Muscle layer of colon (tissue), 2 donors: Measurements from ENCODE around the gene USH2A.
"Not testable (repeated sequence)": the region's sequence is repeated elsewhere in the genome, so short reads cannot be mapped to it uniquely, and the experiment has no call there.

Experiments used
- H3K27ac ChIP-seq: one replicate; pipeline ENCODE4 v1.7.0; 2013; ENCODE audit warnings: low read depth, mild to moderate bottlenecking, low read length, moderate library complexity
- H3K27me3 ChIP-seq, 2 donors: one replicate each; pipeline ENCODE4 v1.7.0; 2013; ENCODE audit warnings: low read length in 2 of 2, mild to moderate bottlenecking in 2 of 2; ENCODE audit not compliant: insufficient read depth in 2 of 2, control insufficient read depth in 1 of 2
- H3K36me3 ChIP-seq: one replicate; pipeline ENCODE4 v1.7.0; 2013; ENCODE audit warnings: mild to moderate bottlenecking, low read length; ENCODE audit not compliant: insufficient read depth
- H3K4me1 ChIP-seq: one replicate; pipeline ENCODE4 v1.7.0; 2013; ENCODE audit warnings: mild to moderate bottlenecking, low read length; ENCODE audit not compliant: insufficient read depth
- H3K4me3 ChIP-seq, 2 donors: one replicate each; pipeline ENCODE4 v1.7.0; 2013; ENCODE audit warnings: low read length in 2 of 2, low read depth in 1 of 2, mild to moderate bottlenecking in 1 of 2, moderate library complexity in 1 of 2
- H3K9ac ChIP-seq: one replicate; pipeline ENCODE4 v1.7.0; 2013; ENCODE audit warnings: low read length
- H3K9me3 ChIP-seq: one replicate; pipeline ENCODE4 v1.7.0; 2013; ENCODE audit warnings: mild to moderate bottlenecking, low read length
- donor health status: abdominal sarcoma.
- donor health status: Adenocarcinoma of cecum.

USH2A gene

DNA sequence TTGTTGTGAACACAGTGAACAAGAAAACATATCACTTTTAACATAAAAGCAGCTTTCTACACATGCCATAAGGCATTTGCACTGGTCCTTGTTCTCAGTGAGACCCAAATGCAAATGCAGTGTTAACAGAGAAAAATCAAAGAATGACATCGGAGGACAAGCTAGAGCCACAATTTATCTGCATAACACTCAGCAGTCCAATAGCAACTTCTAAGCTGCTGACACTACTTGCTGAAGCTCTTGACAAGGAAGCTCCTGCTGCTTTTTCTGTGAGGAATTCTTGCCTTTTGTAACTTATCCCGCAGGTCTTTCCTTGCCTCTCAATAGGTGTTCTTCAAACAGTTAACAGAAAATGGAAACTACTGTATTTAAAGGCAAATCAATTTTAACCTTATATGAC lies 34.7 kb downstream of the USH2A start:
- no peaks in the 10 kb centered on the region for H3K4me1 ChIP-seq
- no peak overlapping the region for H3K9ac ChIP-seq
- H3K36me3 ChIP-seq, result no peaks in the 10 kb centered on the region
- no peak overlapping the region for H3K27ac ChIP-seq
- H3K27me3 ChIP-seq, result no peaks in the 10 kb centered on the region
- no peaks in the 10 kb centered on the region for H3K9me3 ChIP-seq
- H3K4me3 ChIP-seq, result no peak overlapping the region

DNA sequence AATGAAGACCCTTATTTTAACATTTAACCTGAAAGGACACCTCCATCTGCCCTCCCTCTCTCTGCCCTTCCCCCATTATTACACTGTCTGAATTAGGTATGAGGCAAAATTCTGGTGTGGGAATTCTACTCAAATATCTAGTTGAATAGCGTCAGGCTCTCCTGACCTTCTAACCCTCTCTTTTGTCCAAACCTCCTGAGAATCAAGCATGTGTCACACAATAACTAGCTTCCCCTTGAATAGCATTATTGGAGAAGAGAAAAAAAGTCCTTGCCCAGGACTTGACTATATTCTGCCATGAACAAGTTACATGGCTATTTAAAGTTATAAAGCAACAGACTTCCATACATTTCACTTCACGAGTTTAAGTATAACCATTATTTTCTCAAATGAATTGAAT lies 35.5 kb downstream of the USH2A start:
- Histone ChIP-seq H3K27me3 (no peaks in the 10 kb centered on the region), H3K4me1 (no peaks in the 10 kb centered on the region), H3K36me3 (no peaks in the 10 kb centered on the region), H3K9ac (no peak overlapping the region), H3K4me3 (no peak overlapping the region), H3K27ac (no peak overlapping the region), H3K9me3 (no peaks in the 10 kb centered on the region)

DNA sequence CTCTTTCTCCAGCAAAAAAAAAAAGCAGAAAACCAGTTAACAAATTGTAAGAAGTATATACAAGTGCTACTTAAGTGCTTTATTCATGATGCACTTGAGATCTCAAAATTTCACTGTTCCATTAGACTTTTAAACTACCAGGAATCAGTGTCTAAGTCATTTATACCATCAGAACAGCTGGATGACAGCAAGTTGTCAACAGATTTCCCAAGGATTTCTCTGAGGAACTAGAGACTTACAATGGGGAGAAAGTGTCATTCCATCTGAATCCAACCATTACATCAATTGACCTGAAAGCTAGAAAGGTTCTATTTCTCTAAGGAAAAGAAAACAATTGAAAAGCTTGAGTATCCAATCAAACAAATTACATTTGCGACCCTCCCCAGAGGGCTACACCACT lies 43.8 kb downstream of the USH2A start:
- H3K36me3 ChIP-seq, result no peaks in the 10 kb centered on the region
- no peaks in the 10 kb centered on the region for H3K4me1 ChIP-seq
- H3K4me3 ChIP-seq, result no peak overlapping the region
- no peak overlapping the region for H3K27ac ChIP-seq
- H3K9ac ChIP-seq, result no peak overlapping the region
- H3K9me3 ChIP-seq, result no peaks in the 10 kb centered on the region
- H3K27me3 ChIP-seq, result no peaks in the 10 kb centered on the region

DNA sequence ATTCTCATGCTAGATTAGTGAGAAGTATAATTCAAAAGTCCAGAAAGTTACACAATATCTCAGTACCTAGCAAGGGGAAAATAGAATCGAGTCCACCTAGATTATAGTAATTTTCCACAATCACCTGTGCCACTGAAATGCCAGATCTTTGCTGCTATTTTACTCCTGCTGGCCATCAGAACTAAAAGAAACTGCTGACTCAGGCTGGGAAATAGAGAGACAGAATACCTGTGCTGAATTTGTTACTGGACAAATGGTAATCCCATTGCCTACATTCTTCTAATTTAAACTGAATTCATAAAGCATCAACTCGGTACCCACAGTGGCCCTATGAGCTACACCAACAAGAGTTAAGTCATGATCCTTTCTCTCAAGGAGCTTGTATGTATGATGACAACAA lies 55.0 kb downstream of the USH2A start:
- Histone ChIP-seq H3K9ac (no peak overlapping the region), H3K4me1 (no peaks in the 10 kb centered on the region), H3K27me3 (no peaks in the 10 kb centered on the region), H3K36me3 (no peaks in the 10 kb centered on the region), H3K4me3 (no peak overlapping the region), H3K9me3 (no peaks in the 10 kb centered on the region), H3K27ac (no peak overlapping the region)

DNA sequence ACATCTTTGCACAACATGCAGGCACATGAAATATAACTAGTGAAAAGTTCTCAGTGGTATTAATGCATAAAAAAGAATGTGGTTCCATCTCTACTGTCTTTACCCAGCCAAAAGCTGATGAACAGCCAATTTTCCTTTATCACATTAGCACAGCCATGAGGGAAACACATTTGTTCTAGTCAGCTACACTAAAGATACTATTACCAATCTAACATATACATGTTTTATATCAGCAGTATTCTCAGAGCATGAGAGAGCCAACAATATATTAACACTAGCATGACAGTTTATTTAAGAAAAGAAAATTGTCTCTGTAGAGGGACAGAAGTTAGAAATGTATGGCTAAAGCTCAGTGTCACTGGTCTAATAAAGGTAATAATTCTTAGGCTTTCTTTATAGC lies 56.3 kb downstream of the USH2A start:
- Histone ChIP-seq H3K4me1 (no peaks in the 10 kb centered on the region), H3K9me3 (no peaks in the 10 kb centered on the region), H3K36me3 (no peaks in the 10 kb centered on the region), H3K9ac (no peak overlapping the region), H3K27me3 (no peaks in the 10 kb centered on the region), H3K27ac (no peak overlapping the region), H3K4me3 (no peak overlapping the region)

DNA sequence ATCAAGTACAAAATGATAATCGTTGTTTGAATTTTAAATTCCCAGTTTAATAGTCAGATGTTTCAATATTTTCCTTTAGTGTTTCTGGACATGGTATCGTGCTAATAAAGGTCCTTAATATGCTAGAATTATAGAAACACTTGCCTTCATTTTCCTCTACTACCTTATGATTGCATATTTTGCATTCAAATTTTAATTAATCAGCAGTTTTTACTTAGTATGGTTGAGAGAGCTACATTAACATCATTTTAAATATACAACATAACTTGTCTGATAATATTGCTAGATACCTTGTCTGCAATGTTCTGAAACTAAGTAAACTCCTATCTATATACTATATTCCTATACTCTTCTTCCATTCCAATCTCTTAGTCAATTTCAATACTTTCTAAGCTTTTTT lies 66.3 kb downstream of the USH2A start:
- Histone ChIP-seq H3K4me3 (no peak overlapping the region), H3K36me3 (no peaks in the 10 kb centered on the region), H3K9ac (no peak overlapping the region), H3K27ac (no peak overlapping the region), H3K9me3 (no peaks in the 10 kb centered on the region), H3K27me3 (no peaks in the 10 kb centered on the region), H3K4me1 (no peaks in the 10 kb centered on the region)

DNA sequence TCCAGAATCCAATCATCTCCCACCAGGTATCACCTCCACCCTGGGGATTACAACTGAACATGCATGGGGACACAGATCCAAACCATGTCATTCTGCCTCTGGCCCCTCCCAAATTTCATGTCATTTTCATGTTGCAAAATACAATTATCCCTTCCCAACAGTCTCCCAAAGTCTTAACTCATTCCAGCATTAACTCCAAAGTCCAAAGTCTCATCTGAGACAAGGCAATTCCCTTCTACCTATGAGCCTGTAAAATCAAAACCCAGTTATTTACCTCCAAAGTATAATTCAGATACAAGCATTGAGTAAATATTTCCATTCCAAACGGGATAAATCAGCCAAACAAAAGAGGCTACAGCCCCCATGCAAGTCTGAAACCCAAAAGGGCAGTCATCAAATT lies 73.1 kb downstream of the USH2A start:
- Histone ChIP-seq H3K9me3 (no peaks in the 10 kb centered on the region), H3K27ac (no peak overlapping the region)

DNA sequence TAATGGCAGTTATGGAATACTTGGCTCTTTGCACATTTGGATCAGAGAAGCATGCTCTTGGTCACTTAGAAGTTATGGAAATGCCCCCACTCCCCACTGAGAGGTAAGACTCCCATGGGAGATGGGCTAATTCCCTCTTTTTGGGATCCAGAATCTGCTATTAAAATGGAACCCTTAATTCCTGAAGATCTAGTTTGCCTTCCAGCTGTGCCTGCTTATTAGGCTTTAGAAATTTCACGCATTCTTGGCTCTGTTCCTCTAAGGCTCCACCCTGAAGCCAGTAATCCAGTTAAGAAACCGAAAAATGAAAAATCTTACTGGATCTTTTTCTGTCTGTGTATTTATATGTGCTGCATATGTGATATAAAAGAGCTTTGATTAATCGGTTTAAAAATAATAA lies 76.7 kb downstream of the USH2A start:
- Histone ChIP-seq H3K4me3 (no peak overlapping the region), H3K9me3 (no peaks in the 10 kb centered on the region), H3K9ac (no peak overlapping the region), H3K27me3 (no peaks in the 10 kb centered on the region), H3K36me3 (no peaks in the 10 kb centered on the region), H3K4me1 (no peaks in the 10 kb centered on the region), H3K27ac (no peak overlapping the region)

More for the DNA sequence above, 73.1 kb downstream of the USH2A start:
- H3K4me1 ChIP-seq, result no peaks in the 10 kb centered on the region
- no peaks in the 10 kb centered on the region for H3K36me3 ChIP-seq
- H3K27me3 ChIP-seq, result no peaks in the 10 kb centered on the region
- no peak overlapping the region for H3K9ac ChIP-seq
- H3K4me3 ChIP-seq, result no peak overlapping the region

DNA sequence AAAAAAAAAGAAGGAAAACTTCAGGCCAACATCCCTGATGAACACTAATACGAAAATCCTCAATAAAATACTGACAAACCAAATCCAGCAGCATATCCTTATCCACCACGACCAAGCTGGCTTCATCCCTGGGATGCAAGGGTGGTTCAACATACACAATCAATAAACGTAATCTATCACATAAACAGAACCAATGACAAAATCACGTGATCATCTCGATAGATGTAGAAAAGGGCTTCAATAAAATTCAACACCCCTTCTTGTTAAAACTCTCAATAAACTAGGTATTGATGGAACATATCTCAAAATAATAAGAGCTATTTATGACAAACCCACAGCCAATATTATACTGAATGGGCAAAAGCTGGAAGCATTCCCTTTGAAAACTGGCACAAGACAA lies 82.7 kb downstream of the USH2A start:
- not testable (repeated sequence) for H3K27ac ChIP-seq, H3K9ac ChIP-seq, H3K4me1 ChIP-seq, H3K27me3 ChIP-seq, H3K4me3 ChIP-seq, H3K36me3 ChIP-seq, H3K9me3 ChIP-seq

DNA sequence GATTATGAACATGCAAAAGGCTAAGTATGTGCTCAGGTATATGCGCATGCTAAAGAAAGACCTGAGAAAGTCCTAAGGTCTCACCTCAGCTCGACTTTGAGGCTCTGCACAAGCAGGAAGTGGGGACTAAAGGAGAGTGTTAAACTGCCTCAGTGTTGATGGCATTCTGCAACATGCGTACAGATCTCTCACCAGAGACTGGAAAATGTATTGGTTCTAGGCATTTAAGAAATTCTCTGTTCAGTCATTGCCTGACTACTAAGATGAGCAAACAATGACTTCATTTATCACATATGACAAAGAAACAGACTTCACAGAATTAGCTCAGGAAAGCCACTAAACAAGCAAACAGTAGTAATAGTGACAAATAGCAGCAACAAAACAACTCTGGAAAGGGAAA lies 90.8 kb downstream of the USH2A start:
- Histone ChIP-seq H3K9ac (no peak overlapping the region), H3K4me3 (no peak overlapping the region), H3K36me3 (no peaks in the 10 kb centered on the region), H3K27me3 (no peaks in the 10 kb centered on the region), H3K27ac (no peak overlapping the region), H3K4me1 (no peaks in the 10 kb centered on the region), H3K9me3 (no peaks in the 10 kb centered on the region)

DNA sequence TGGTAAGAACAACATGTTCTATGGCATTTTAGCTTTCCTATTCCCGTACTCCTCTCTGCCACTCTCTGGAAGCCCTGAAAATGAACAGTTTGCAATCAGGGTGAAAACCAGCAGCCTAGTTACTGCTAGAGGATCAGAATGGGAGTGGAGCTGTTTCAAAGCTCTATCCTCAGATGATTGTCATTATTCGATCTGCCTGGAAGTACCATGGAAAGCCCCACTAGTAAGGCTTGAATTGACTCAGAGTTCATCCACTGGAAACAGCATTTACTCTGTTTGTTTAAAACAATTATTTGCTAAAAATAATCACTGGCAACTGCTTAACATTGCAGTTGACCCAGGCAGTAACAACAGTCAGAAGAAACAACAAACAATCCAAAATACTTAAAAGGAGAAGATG lies 91.2 kb downstream of the USH2A start:
- Histone ChIP-seq H3K4me1 (no peaks in the 10 kb centered on the region), H3K4me3 (no peak overlapping the region), H3K27me3 (no peaks in the 10 kb centered on the region), H3K9me3 (no peaks in the 10 kb centered on the region), H3K9ac (no peak overlapping the region), H3K36me3 (no peaks in the 10 kb centered on the region), H3K27ac (no peak overlapping the region)

DNA sequence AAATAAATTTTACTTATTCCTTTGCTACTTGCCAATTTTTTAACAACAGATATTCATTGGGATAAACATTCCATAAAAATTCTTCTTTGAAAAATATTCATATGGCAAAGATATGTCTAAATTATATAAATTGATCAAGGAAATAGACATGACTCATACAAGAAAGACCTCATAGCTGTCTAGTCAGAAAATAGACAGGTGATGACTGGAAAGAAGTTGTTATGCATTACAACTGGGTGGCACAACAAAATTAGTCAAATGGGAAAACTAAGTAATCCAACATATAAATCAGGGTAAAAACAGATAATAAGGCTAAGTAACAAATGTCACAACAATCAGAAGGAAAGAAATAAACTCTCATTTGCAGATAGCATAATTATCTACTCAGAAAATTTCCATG lies 92.0 kb downstream of the USH2A start:
- Histone ChIP-seq H3K27me3 (no peaks in the 10 kb centered on the region), H3K36me3 (no peaks in the 10 kb centered on the region), H3K4me1 (no peaks in the 10 kb centered on the region), H3K4me3 (no peak overlapping the region), H3K27ac (no peak overlapping the region), H3K9ac (no peak overlapping the region), H3K9me3 (no peaks in the 10 kb centered on the region)
